ENCODE data around the gene SMAD5.

Gene SMAD5

GRCh38 chr5:136228136-136228757, 95.6 kb downstream of the SMAD5 start:
- no peak for DNase-seq

- no peak for DNase-seq
Measured at GRCh38 chr5:136230176-136230575, 97.5 kb downstream of the SMAD5 start.

- no peak for DNase-seq
Measured at GRCh38 chr5:136232316-136232715, 99.7 kb downstream of the SMAD5 start.

Measured in DMS79 (cell line).